Measurements from ENCODE around the gene ASB1. TPM values are rescaled to one million over a fixed set of nuclear protein-coding genes. Genes with fewer than 3 reads are reported as not detected.

Gene ASB1
- total and polyA plus RNA-seq, 2 of the 13 experiments (the other 11 are each of a cell fraction or from before 2014, with no cell fraction given): 48.6 to 49.2 TPM

GRCh38 chr2:238404406-238405216 lies 22.1 kb upstream of the ASB1 start (continued):
- no peak for TF ChIP-seq KDM6A (CRISPR knock-in tag; IDR thresholded peaks at IDR 0.05; ENCODE audit: low read depth)
- TF ChIP-seq CCDC6 (CRISPR knock-in tag; IDR thresholded peaks at IDR 0.05): 0 out of 2 replicates have a peak, but pooled peaks have one; percentile 24
- no peak for TF ChIP-seq ZNF276 (CRISPR knock-in tag; IDR thresholded peaks at IDR 0.05; ENCODE audit: low read depth)
- no peak for TF ChIP-seq ZNF646 (CRISPR knock-in tag; IDR thresholded peaks at IDR 0.05)
- peak; percentile 65; the same call in 1 of the 2 replicates for TF ChIP-seq ZSCAN21 (CRISPR knock-in tag; IDR thresholded peaks at IDR 0.05; ENCODE audit: borderline replicate concordance)
- no peak for TF ChIP-seq ETV5 (CRISPR knock-in tag; IDR thresholded peaks at IDR 0.05; ENCODE audit: borderline replicate concordance)
- no peak for TF ChIP-seq ZNF451 (CRISPR knock-in tag; IDR thresholded peaks at IDR 0.05)

Measured in HepG2 (cell line).